Central memory CD8-positive, alpha-beta T cell (primary cell): Measurements from ENCODE around the gene AHCYL2.
"Not testable (repeated sequence)": the region's sequence is repeated elsewhere in the genome, so short reads cannot be mapped to it uniquely, and the experiment has no call there.

Experiments
- ATAC-seq: fragments of 150-1000 bp; cut with Tn5 transposase; replicated peaks from 2 replicates; pipeline ENCODE4 v1.10.0; 2022; ENCODE audit warnings: mild to moderate bottlenecking, moderate FRiP score, moderate number of reproducible peaks; ENCODE audit not compliant: poor library complexity, severe bottlenecking; ENCODE audit errors: extremely low read depth
- DNase-seq, 2 donors: peaks; one replicate each; pipeline ENCODE4 v3.0.0; 2021; ENCODE audit warnings: low spot score in 2 of 2
- H3K27ac Mint-ChIP-seq: one replicate; pipeline ENCODE4 v1.8.0; 2022; ENCODE audit warnings: low read depth, mild to moderate bottlenecking, moderate library complexity, mixed read lengths
- H3K27me3 Mint-ChIP-seq: one replicate; pipeline ENCODE4 v1.8.0; 2022; ENCODE audit warnings: mixed read lengths
- H3K36me3 Mint-ChIP-seq: one replicate; pipeline ENCODE4 v1.8.0; 2022; ENCODE audit warnings: mild to moderate bottlenecking, moderate library complexity, mixed read lengths; ENCODE audit not compliant: insufficient read depth
- H3K4me1 Mint-ChIP-seq: one replicate; pipeline ENCODE4 v1.8.0; 2022; ENCODE audit warnings: mixed read lengths
- H3K4me3 Mint-ChIP-seq: one replicate; pipeline ENCODE4 v1.8.0; 2022; ENCODE audit warnings: mild to moderate bottlenecking, moderate library complexity, mixed read lengths
- H3K9me3 Mint-ChIP-seq: one replicate; pipeline ENCODE4 v1.8.0; 2022; ENCODE audit warnings: mixed read lengths

Gene AHCYL2

GRCh38 chr7:129443612-129444011 is 218.8 kb downstream of the AHCYL2 start:
- Mint-ChIP-seq H3K4me1 (no peaks in the 10 kb centered on the region), H3K27ac (no peak overlapping the region)
- DNase-seq: no peak

GRCh38 chr7:129444776-129445175 is 219.9 kb downstream of the AHCYL2 start:
- H3K4me1 Mint-ChIP-seq, H3K36me3 Mint-ChIP-seq, H3K27me3 Mint-ChIP-seq, DNase-seq, H3K4me3 Mint-ChIP-seq, ATAC-seq, H3K27ac Mint-ChIP-seq, H3K9me3 Mint-ChIP-seq: not testable (repeated sequence)

More at GRCh38 chr7:129443612-129444011, 218.8 kb downstream of the AHCYL2 start:
- Mint-ChIP-seq H3K36me3 (no peaks in the 10 kb centered on the region), H3K27me3 (no peaks in the 10 kb centered on the region), H3K9me3 (no peaks in the 10 kb centered on the region), H3K4me3 (no peak overlapping the region)
- ATAC-seq: no peak

GRCh38 chr7:129446925-129447324 is 222.1 kb downstream of the AHCYL2 start:
- not testable (repeated sequence) for H3K36me3 Mint-ChIP-seq, H3K27me3 Mint-ChIP-seq, H3K4me1 Mint-ChIP-seq, H3K4me3 Mint-ChIP-seq, H3K9me3 Mint-ChIP-seq, ATAC-seq, H3K27ac Mint-ChIP-seq, DNase-seq

- not testable (repeated sequence) for H3K4me3 Mint-ChIP-seq, H3K9me3 Mint-ChIP-seq, ATAC-seq, H3K36me3 Mint-ChIP-seq, H3K27ac Mint-ChIP-seq, H3K27me3 Mint-ChIP-seq, DNase-seq, H3K4me1 Mint-ChIP-seq
Observed at GRCh38 chr7:129447445-129447844, 222.6 kb downstream of the AHCYL2 start.

DNA sequence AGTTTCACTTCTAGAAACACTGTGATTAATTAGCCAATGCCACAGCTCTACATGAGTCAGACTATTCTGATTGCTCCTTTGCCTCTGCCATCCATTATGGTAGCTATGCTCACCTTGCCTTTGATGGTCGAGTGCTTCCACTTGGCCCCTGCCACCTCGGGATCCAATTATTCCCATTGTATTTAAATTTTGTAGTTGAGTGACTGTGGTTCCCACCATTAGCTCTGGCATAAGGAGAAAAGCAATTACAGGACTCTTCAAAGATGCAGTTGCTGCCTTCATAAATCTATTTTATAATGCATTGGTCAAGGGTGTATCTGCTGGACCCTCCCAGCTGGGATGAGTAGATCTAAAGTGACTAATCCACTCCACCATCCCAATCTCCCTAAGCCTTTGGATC is 223.8 kb downstream of the AHCYL2 start:
- H3K4me3 Mint-ChIP-seq, H3K4me1 Mint-ChIP-seq, DNase-seq, H3K9me3 Mint-ChIP-seq, ATAC-seq, H3K27ac Mint-ChIP-seq, H3K27me3 Mint-ChIP-seq, H3K36me3 Mint-ChIP-seq: not testable (repeated sequence)

- no peaks in the 10 kb centered on the region for H3K27me3 Mint-ChIP-seq
- no peak for DNase-seq
- H3K9me3 Mint-ChIP-seq: no peaks in the 10 kb centered on the region
- H3K4me3 Mint-ChIP-seq: no peak overlapping the region
- no peak for ATAC-seq
- H3K27ac Mint-ChIP-seq: no peak overlapping the region
- H3K36me3 Mint-ChIP-seq: no peaks in the 10 kb centered on the region
- no peaks in the 10 kb centered on the region for H3K4me1 Mint-ChIP-seq
Observed at GRCh38 chr7:129450295-129450694, 225.5 kb downstream of the AHCYL2 start.

- Mint-ChIP-seq H3K4me1 (no peaks in the 10 kb centered on the region), H3K9me3 (no peaks in the 10 kb centered on the region), H3K27ac (no peak overlapping the region), H3K36me3 (no peaks in the 10 kb centered on the region), H3K4me3 (no peak overlapping the region), H3K27me3 (no peaks in the 10 kb centered on the region)
- ATAC-seq: no peak
- no peak for DNase-seq
Observed at GRCh38 chr7:129452589-129453231, 227.9 kb downstream of the AHCYL2 start.

- no peaks in the 10 kb centered on the region for H3K9me3 Mint-ChIP-seq
- DNase-seq: no peak
- H3K4me1 Mint-ChIP-seq: no peaks in the 10 kb centered on the region
- no peak overlapping the region for H3K27ac Mint-ChIP-seq
- no peaks in the 10 kb centered on the region for H3K27me3 Mint-ChIP-seq
- no peak overlapping the region for H3K4me3 Mint-ChIP-seq
- H3K36me3 Mint-ChIP-seq: no peaks in the 10 kb centered on the region
- ATAC-seq: no peak
Observed at GRCh38 chr7:129453510-129454248, 228.8 kb downstream of the AHCYL2 start.

GRCh38 chr7:129454249-129454551 is 229.4 kb downstream of the AHCYL2 start:
- Mint-ChIP-seq H3K4me1 (no peaks in the 10 kb centered on the region), H3K27me3 (no peaks in the 10 kb centered on the region), H3K36me3 (no peaks in the 10 kb centered on the region), H3K4me3 (no peak overlapping the region), H3K27ac (no peak overlapping the region), H3K9me3 (no peaks in the 10 kb centered on the region)
- no peak for DNase-seq
- ATAC-seq: no peak

DNA sequence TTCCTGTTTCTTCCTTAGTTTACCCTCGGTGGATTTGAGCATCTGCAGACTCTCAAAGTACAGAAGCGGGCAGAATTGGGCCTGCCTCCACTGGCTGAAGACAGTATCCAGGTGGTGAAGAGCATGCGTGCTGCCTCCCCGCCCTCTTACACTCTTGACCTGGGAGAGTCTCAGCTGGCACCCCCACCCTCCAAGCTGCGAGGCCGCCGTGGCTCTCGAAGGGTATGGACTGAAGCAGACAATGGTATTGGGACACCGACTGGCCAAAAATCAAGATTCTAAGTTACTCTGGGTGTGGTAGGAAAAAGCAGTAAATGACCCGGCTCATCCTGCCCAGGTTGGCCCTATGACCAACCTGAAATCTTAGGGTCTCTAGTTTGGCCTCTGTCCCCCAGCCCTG is 231.6 kb downstream of the AHCYL2 start:
- H3K4me3 Mint-ChIP-seq: no peak overlapping the region
- no peaks in the 10 kb centered on the region for H3K27me3 Mint-ChIP-seq
- no peak for DNase-seq
- H3K4me1 Mint-ChIP-seq: no peaks in the 10 kb centered on the region
- no peak for ATAC-seq
- no peaks in the 10 kb centered on the region for H3K36me3 Mint-ChIP-seq
- H3K27ac Mint-ChIP-seq: no peak overlapping the region
- H3K9me3 Mint-ChIP-seq: no peaks in the 10 kb centered on the region

DNA sequence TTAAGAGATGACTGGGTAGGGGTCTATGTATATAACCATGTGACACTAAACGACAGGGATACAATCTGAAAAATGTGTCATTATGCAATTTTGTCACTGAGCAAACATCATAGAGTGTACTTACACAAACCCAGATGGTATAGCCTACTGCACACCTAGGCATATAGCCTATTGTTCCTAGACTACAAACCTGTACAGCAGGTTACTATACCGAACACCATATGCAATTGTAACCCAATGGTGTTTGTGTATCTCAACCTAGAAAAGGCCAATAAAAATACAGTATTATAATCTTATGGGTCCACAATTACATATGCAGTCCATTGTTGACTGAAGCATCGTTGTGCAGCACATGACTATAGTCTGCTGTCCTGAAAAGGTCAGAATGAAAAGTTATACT is 232.3 kb downstream of the AHCYL2 start:
- DNase-seq (no peak), ATAC-seq (no peak)
- no peaks in the 10 kb centered on the region for H3K4me1 Mint-ChIP-seq
- no peak overlapping the region for H3K4me3 Mint-ChIP-seq
- H3K36me3 Mint-ChIP-seq: no peaks in the 10 kb centered on the region
- no peaks in the 10 kb centered on the region for H3K9me3 Mint-ChIP-seq
- H3K27me3 Mint-ChIP-seq: no peaks in the 10 kb centered on the region
- no peak overlapping the region for H3K27ac Mint-ChIP-seq

DNA sequence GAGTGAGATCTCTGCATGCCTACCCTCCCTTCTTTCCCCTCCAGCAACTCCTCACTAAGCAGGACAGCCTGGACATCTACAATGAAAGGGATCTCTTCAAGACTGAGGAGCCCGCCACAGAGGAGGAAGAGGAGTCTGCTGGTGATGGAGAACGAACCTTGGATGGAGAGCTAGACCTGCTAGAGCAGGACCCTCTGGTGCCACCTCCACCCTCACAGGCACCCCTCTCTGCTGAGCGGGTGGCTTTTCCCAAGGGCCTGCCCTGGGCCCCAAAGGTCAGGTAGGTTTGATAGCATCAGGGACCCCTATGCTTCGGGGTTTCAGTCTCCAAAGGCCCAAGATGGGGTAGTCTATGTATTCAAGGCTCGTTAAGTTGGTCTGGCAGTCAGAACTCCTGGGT is 233.3 kb downstream of the AHCYL2 start:
- H3K36me3 Mint-ChIP-seq: no peaks in the 10 kb centered on the region
- DNase-seq: no peak
- no peak overlapping the region for H3K27ac Mint-ChIP-seq
- H3K9me3 Mint-ChIP-seq: no peaks in the 10 kb centered on the region
- ATAC-seq: no peak
- H3K27me3 Mint-ChIP-seq: no peaks in the 10 kb centered on the region
- H3K4me3 Mint-ChIP-seq: no peak overlapping the region
- H3K4me1 Mint-ChIP-seq: no peaks in the 10 kb centered on the region

GRCh38 chr7:129461809-129462208 is 237.0 kb downstream of the AHCYL2 start:
- H3K27ac Mint-ChIP-seq: no peak overlapping the region
- H3K36me3 Mint-ChIP-seq: no peaks in the 10 kb centered on the region
- no peaks in the 10 kb centered on the region for H3K4me1 Mint-ChIP-seq
- no peaks in the 10 kb centered on the region for H3K9me3 Mint-ChIP-seq
- H3K27me3 Mint-ChIP-seq: no peaks in the 10 kb centered on the region
- no peak for DNase-seq
- no peak for ATAC-seq
- H3K4me3 Mint-ChIP-seq: no peak overlapping the region
